Frontal cortex (tissue), 4 donors: ENCODE measurements around the gene RNF225. TPM values are rescaled to one million over a fixed set of nuclear protein-coding genes. Genes with fewer than 3 reads are reported as not detected.
"Not testable (repeated sequence)": the region's sequence is repeated elsewhere in the genome, so short reads cannot be mapped to it uniquely, and the experiment has no call there.

Experiments
- DNase-seq, 2 donors: peaks; one replicate each; pipeline ENCODE4 v3.0.0; 2012; ENCODE audit warnings: low spot score in 2 of 2
- FAIRE-seq: peaks from 2 replicates; lab custom pipeline; 2012; peaks lifted over from hg19 to GRCh38; lab: Jason Lieb, UNC
- total RNA-seq: library from RNA; depleted of rRNA; stranded (reverse); fragments of >200 nt; gene quantifications from one replicate; pipeline ENCODE4 v1.2.3, GENCODE V29; 2014
- donor health status: control.
- donor health status: control.
- donor health status: control.

The RNF225 gene
- total RNA-seq, 1 donor from 2014 or later: not detected

DNA sequence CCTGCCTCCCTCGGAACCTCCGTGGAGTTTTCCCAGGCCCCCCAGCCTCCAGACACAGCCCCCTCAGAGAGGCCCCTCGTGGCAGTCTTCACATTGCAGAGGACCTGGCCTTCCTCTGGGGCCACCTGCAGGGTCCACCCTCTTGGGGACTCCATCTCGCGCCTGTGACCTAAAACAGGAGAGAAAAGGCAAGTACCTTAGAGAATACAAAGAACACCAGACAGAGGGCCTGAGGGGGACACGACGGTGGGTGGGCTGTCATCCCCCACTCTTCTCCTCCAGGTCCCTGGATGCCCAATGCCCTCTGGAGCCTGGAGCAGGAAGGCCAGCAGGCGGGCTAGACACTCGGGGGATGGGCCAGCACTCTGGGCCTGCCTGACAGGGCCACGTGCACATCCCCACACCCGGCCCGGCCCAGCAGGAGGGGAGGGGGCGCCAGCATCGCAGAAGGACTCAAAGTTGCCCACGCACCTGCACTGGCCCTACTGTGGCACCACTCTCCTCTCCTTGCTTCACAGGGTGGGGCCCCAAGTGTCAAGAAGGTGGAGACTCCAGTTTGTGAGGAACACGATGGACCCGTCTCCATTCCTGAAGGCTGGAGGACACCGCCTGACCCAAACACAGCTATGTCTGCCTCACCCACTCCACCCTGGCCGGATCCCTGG, 37.8 kb upstream of the RNF225 start:
- FAIRE-seq: no peak
- no peak for DNase-seq

DNA sequence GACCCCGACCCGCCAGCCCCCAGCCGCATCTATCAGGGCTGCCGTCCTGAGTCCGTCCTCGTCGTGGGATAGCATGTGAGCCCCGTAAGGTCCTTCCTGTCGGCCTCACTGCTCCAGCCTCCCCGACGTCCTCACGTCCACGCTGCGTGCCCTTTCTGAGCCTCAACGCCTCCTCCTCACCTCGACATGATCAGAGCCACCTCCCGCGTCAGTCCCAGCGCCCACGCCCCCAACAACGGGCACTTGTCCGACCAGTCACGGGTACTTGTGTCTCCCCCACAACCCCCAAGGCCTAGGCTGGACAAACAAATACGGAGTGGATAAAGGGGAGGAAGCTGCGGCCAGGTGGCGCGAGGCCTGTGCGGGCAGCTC, 33.6 kb upstream of the RNF225 start:
- DNase-seq: peak in 1 of 2 donors; percentile 71
- no peak for FAIRE-seq

DNA sequence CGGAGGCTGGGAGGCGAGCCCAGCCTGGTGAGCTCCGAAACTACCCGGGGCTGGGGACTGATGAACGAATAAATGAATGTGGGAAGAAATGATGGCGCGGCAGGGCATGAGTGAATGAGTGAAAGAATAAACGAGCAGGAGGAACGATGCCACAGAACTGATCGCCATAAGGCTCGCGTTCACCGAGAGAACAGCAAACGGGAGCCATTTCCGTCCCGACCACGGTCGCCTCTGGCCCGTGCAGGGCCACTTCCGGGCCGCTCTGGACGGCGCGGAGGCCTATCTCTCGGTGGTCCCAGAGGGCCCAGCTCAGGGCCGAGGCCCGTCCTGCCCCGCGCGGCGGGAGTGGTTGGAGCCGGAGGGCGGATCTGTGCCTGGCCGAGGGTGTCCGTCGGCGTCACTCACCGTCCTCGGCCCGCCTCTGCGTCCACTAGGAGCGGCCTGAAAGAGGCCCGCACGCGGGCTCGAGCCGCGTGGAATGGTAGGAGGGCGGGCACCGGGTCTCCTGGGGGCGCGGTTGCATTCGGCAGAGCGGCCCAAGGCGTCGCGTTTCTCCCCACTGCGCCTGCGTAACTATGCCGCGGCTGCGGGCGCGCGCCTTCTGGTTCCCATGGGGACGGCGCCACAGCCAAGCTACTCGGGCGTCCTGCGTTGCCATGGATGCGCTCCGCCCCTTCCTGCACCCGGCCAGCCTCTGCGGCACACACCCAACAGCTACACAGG, 33.0 kb upstream of the RNF225 start, which contains the start of gene ZNF497:
Gene ZNF497 (minus strand): TSS at position 480 of the 723 bp plus-strand sequence. CDS start 5,116 bp downstream, outside the sequence.
- peak; percentile 100 for DNase-seq
- FAIRE-seq: no peak

DNA sequence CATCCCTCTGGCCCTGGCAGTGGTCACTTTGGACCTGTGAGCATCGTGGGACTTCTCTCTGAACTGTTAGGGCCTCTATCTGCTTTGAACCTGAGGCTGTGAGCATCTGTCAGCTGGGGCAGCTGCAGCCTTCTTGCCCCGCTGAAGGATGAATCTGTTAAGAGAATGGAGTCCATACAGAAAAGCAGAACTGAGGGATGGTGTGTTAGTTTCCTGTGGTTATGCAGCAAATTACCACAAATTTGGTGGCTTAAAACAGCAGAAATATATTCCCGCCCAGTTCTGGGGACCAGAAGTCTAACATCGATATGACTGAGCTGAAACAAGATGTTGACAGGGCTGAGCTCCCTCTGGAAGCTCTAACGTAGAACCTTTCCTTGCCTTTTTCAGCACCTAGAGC, 31.3 kb upstream of the RNF225 start:
- no peak for FAIRE-seq

DNA sequence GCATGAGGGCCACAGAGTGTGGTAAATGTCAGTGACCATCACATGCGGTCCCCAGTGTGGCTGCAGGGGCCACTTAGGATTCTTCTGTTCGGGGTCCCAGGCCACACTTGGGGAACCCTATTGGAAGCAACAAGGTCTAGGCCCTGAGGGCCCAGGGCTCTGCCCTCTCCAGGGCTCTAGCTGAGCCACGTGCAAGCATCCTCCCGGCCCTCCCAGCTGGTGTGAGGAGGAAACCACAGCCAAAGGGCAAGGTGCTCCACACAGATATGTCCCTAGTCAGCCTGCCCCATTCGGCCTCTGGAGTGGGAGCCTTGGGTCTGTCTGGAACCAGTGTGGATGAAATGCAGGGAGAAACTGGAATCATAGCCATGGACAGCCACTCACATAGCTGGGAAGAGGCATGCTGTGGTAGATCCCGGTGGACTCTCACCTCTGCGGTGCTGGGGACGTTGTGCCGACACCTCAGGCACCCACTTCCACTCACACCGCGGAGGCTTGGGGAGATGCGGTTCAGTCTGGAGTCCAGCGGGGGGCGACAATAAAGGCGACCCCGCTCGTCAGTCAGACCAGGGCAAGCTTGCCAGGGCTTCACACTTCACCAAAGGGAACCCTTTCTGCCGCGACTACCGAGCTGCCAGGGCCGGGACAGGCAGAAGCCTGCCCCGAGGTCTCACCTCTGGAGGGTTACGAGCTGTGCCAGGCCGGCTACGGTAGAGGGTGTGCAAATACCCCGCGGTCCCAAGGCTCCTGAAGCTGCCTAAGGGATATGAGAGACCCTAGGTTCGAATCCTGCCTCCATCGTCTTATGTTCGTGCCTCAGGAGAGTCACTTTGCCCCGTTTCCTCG, 28.6 kb upstream of the RNF225 start:
- no peak for DNase-seq
- FAIRE-seq: no peak

More for the DNA sequence above, 31.3 kb upstream of the RNF225 start:
- DNase-seq: no peak

DNA sequence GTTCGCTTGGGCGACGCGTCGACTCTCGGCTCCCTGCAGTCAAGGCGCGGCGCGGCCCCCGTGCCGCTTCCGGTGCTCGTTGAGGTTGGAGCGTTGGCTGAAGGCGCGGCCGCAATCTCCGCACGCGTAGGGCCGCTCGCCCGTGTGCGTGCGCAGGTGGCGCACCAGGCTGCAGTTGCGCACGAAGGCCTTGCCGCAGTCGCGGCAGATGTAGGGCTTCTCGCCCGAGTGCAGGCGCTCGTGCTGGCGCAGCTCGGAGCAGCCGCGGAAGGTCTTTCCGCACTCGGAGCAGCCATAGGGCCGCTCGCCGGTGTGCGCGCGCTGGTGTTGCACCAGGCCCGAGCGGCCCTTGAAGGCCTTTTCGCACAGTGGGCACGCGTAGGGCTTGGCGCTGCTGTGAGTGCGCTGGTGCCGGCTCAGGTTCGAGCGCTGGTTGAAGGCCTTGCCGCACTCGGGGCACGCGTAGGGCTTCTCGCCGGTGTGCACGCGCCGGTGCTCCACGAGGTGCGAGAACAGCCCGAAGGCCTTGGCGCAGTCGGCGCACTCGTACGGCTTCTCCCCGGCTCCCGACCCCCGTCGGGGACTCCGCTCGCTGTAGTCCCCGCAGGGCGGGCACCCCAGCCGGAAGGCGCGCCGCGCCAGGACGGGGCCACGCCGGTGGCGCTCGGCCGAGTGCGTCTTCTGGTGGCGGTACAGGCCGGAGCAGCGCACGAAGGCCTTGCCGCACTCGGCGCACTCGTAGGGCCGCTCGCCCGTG, 27.6 kb upstream of the RNF225 start:
- DNase-seq: no peak
- FAIRE-seq: no peak

DNA sequence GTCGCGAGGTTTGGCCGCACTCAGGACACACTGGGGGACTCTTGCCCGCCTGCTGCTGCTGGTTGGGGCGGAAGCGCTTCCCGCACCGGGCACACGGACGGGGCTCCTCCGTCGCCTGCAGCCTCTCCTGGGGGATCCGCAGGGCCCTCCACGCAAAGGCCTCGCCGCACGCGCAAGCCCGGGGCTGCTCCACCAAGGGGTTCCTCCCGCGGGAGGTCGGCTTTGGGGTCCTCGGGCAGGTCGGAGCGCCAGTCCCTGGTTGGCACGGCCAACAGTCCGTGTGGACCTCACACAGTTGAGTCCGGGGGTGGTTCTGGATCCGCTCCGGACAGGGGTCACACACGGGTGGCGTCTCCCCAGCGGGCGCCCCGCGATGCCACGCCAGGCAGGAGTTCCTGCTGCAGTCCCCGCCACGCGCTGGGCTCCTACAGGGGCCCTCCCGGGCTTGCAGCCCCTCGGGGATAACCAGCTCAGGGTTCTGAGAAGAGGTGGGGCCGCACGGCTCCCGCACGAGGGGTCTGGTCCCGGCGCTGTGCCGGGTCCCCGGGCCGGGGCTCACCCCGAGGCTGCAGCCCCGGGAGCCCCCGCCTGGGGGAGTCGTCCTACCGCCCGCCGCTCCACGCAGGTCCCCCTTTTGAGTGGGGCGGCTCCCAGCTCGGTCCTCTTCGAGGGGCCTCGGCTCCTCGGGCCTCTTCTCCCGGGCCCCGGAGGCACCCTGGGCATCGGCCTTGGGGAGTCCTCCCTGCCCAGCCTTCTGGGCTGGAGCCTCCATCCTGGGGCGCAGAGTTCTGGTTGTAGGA, 26.7 kb upstream of the RNF225 start:
- FAIRE-seq: no peak
- DNase-seq: no peak

DNA sequence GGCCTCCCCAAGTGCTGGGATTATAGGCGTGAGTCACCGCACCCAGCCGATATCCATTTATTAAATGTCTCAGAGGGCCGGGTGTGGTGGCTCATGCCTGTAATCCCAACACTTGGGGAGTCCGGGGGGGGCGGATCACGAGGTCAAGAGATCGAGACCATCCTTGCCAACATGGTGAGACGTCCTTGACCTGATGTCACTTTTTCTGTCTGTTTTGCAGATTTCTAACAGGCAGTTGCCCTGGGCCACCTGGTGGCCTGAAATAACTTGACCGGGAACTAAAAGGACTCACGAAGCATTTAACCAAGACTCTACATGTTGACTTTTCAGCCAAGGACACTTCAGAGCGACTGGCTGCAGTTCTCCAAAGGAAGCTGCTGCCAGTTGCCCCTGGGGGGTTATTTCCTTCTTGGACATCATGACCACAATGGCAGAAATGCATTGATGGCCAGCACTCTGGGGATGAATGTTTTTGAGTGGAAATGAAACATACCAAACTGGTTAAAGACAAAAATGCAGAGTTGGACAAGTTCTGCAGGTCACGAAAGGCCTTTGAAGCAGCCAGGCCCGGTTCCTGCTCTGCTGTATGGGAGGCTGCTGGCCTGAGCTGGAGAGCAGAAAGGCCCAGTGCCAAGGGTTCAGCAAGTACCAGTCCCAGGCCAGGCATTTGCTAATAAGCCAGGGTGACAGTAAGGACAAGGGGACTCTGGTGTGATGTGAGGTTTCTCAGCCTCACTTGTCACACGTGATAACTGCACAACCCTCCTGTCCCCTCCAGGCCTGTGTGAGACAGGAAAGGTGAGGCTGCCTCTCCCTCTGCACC, 22.9 kb upstream of the RNF225 start:
- FAIRE-seq (no peak), DNase-seq (no peak)

DNA sequence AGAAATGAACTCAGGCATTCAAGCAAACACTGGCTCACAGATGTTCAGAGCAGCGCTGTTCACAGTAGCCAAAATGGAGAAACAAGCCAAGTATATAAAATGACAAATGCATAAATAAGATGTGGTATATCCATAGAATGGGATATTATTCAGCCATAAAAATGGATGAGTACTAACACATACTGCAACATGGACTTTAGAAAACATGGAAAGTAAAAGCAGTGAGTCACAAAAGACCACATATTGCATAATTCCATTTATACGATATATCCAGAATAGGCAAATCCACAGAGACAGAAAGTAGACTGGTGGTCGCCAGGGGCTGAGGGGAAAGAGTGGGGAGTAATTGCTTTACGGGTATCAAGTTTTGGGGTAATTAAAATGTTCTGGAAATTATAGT, 21.3 kb upstream of the RNF225 start:
- DNase-seq: no peak
- FAIRE-seq: no peak

DNA sequence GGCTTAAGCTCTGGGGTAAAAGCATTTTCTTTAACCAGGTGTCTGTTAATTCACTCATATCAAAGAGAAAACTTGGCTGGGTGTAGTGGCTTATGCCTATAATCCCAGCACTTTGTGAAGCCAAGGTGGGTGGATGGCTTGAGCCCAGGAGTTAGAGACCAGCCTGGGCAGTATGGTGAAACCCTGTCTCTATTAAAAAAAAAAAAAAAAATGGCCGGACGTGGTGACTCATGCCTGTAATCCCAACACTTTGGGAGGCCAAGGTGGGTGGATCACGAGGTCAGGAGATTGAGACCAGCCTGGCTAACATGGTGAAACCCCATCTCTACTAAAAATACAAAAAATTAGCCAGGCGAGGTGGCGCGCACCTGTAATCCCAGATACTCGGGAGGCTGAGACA, 18.7 kb upstream of the RNF225 start:
- not testable (repeated sequence) for FAIRE-seq, DNase-seq

DNA sequence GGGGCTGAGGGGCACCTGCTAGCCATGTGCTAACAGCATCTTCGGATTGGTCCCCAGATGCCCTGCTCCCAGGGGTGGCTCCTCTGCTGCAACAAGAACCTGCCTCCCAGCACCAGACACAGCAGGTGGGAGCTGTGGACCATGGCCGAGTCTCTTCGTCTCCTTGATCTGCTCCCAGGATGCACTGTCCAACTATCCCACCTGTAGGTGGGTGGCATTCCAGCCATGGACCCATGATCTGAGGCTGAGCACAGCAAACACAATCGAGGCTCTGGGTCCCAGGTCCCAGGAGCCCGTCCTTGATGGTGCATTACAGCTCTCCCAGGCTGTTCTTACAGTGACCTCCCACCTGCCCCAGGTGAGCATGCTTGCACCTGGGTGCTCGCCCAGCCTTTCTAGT, 16.2 kb upstream of the RNF225 start:
- DNase-seq: no peak
- no peak for FAIRE-seq

DNA sequence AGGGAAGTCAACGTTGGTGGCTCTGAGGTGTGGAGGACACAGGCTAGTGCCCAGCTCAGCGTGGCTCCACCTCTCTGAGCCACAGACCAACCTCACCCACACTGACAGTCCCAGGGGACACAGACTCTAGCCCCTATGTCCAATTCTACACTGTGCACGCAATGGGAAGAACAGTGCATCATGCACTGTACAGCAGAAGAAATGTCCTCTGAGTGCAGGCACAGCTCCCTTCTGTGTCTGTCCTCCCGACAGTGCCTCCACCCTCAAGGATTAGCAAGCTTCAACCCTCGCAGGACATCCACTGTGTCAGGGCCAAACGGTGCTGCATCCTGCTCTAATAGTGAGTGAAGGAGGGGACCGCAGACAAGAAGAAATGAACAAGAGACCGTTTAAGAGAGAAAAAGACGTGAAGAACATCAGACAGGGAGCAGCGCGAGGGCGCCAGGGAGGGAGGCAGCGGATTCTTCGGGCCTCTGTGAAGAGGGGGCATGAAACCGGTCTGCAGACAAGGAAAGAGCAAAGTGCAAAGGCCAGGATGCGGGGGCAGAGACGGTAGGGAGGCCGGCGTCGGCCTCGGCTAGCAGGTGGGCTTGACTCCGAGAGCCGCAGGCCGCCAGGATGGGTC, 15.3 kb upstream of the RNF225 start:
- DNase-seq (no peak), FAIRE-seq (no peak)

DNA sequence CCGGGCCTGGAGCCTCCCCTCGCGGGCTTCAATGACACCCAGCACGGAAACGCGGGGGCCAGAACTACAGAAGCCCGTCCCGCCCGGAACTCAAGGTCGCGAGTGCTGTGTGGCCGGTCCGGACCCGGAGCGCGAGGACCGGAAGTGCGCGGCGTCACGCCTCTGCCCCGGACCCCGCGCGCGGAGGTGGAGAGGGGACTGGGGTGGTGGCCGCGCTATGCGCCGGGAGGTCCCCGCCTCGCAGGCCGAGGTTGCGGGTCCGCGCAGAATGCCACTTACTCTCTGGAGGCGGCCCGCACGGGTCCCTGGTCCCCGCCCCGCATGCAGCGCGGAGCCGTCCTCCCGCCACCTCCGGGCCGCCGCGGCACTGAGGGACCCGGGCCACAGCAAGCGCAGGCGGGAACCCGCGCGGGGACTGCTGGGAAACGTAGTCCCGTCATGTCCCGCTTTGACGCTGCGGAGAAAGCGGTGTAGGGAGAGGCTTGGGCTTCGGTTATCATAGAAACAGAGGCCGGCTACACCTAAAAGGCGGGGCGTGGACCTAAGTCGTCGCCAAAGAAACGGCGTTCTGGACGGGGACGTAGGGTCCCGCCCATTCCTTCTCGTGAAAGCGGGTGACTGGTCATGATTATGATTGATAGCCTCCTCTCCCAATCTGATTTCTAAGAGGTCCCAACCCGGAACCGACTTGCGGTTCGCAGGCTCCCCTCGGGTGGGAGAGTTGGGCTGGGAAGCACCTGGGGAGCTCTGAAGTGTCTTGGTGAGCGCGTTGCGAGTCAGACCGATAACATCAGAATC, 14.6 kb upstream of the RNF225 start, which contains the start of gene ZNF837:
Gene ZNF837 (minus strand): TSS at position 369 of the 798 bp plus-strand sequence. CDS start 11,698 bp downstream, outside the sequence.
- peak; percentile 96 to 98 for DNase-seq
- peak; percentile 91 for FAIRE-seq

DNA sequence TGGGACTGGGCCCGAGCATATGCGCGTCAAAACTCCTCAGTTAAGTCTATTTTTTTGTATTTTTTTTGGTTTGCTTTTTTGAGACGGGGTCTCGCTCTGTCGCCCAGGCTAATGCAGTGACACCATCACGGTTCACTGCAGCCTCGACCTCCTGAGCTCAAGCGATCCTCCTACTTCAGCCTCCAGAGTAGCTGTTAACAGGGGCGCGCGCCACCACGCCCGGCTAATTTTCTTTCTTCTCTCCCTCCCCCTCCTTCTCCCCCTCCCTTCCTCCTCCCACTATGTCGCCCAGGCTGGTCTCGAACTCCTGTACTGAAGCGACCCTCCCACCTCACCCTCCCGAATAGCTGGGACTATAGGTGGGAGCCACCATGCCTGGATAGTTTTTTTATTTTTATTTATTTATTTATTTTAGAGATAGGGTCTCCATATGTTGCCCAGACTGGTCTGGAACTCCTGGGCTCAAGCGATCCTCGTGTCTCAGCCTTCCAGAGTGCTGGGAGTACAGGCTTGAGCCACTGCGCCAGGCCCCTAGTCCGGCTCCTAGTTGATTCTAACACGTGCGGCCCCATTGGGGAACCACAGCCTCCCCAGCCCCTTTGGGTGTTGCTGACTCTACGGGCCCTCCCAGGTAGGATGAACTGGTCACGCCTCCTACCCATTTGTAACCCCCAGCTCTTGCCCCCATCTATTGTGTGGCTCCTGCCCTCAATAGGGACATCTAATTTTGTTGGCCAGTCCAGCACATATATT, 13.8 kb upstream of the RNF225 start:
- DNase-seq (no peak), FAIRE-seq (no peak)

DNA sequence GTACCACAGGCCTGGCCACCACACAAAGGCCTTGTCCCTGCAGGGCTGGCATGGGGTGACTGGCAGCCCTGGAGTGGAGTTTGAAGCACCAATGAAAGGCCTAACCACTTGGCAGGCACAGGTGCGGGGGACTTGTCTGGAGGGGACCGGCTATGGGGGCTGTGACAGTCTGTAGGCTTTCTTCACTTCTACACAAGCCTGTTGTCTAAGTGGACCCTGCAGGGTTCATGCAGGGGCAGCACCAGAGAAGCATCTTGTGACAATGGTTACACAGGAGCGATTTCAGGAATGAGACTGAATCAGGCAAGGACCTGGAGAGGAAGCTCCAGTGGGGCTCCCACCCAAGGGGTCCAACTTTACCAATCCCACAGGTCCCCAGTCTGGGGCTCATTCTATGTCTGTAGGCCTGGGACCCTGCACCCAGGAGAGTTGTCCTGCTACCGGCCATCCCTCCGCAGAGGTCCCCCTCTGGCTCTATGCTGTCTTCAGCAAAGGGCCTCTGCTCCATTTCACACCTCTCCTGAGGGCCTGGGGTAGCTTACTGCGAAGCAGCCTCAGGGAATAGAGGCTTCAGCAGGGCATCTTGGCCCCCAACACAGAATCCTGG, 12.4 kb upstream of the RNF225 start:
- FAIRE-seq (no peak), DNase-seq (no peak)
